DMS53 (cell line): ENCODE measurements around the gene PROX1.

Source experiments
- DNase-seq: peaks from one replicate; lab custom pipeline; 2025; lab: John Stamatoyannopoulos, UW

Gene PROX1

GRCh38 chr1:214022810-214023425, 35.1 kb downstream of the PROX1 start:
- no peak for DNase-seq

DNA sequence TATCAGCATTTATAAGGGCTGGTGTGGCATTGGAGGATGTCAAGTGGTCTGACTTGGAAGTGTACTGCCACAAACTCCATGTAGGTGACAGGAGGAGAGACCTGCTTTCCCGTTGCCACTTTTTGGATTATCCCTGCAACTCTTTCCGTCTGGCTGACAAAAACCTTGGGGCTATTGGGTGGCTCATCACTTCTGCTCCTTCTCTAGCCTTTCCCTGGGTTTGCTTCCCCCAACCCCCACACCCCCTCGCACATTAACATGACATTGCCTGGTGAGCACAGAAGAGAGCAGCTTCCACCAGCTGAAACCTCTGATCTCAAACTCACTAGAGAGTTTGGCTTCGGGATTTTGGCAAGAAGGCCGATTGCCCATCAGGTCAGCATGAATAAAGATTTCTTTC, 39.2 kb downstream of the PROX1 start:
- DNase-seq = no peak

DNA sequence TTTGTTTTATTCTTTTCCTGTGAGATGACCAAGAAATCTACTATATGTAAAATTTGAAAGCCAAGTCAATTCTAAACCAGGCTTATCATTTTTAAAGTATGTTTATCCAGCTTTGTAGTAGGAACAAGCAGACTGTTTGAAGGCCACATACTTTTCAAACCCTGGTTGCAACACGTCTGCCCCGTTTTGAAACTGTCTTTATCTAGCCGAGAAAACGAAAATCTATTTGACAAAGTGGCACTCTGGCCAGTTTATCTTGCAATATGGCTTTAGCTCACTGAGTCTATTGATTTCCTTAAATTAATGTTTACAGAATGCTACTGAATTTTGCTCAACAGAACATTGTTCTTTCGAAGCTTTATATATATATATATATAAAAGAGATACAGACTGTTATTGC, 39.7 kb downstream of the PROX1 start:
- no peak for DNase-seq

- no peak for DNase-seq
Observed at GRCh38 chr1:214028095-214028494, 40.3 kb downstream of the PROX1 start.

GRCh38 chr1:214028649-214029406, 41.1 kb downstream of the PROX1 start:
- DNase-seq = peak; percentile 63

DNA sequence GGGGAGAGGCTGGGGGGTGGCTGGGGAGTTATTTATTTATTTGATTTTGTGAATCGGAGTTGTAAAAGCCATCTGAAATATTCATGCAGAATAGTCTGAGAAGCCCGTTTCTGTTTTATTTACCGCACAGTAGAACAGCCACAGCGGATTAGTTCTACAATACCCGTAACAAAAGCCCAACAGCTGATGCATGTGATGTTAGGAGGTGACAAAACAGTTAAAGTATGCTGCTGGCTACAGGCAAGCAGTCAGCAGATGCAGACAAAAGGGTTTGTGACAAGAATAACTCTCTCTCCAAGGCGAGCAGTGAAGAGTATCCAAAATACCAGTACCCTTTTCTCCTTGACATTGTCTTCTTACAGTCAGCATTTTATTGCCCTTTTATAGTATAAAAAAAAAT, 42.0 kb downstream of the PROX1 start:
- no peak for DNase-seq

GRCh38 chr1:214031267-214031650, 43.5 kb downstream of the PROX1 start:
- no peak for DNase-seq

DNA sequence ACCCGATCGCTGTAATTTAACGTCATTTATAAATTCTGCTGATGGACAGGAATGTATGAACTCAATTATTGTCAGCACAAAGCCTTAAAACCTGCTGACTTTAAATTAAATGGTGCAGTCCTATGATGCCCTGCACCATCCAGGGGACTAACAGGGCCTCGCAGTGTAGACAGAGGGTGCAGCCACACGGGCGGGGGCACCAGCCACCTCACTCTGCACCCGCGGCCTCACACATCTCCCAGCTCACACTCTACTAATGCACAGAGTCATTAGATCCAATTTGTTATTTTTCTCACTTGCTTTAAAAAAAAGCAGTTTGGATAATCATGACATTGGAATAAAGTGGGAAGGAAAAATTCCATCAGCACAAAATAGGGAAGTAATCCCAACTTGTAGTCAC, 49.7 kb downstream of the PROX1 start:
- DNase-seq = no peak

- no peak for DNase-seq
Observed at GRCh38 chr1:214039394-214040018, 51.7 kb downstream of the PROX1 start.

DNA sequence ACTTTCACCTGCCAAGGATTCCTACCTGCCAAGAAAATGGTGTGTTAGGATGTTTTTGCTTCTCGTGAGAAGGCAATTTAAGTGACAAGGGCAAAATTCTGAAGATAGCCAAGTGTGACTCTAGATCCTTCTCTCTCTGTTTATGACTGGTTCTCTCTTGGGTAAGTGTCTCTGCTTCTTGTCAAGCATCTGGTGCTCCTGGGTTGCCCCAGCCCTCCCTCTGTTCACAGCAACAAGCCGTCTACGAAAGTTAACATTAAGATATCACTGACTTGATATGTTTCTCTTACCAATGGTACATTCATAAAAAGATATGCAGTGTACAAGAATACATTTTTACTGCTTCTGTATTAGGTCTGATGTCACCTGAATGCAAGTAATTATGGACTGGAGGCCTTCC, 55.4 kb downstream of the PROX1 start:
- DNase-seq = no peak

DNA sequence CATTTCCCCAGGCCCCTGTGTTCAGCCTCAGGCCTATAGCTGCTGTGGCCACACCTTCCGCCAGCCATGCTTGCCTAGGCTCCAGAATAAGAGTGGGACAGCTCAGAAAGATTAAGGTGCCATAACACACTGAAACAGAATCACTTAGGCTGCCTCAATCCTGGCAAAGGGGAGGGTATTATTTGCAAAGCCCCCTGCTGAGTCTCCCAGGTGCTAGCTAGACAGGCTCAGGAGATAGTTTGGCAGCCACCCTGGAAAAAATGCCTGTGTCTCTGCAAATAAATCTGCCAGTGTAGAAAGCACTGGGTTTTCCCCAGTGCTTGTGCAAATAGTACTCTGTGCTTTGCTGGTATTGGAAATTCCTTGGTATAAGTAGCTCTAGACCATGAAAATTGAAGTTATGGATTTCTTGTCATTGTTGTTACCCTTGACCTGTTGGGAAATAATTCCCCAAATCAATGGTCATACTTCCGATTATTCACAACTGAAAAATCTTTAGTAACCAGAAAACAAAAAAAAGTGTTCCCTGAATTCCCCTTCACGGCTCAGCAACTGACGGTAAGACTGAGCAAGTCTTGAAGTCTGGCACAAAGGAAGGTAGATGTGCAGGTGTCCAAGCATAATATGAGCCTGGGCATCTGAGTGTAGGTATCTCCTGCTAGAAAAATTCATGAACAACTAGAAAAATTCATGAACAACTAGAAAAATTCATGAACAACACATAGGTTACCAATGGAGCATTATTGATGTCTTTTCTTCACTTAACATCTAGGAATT, 56.9 kb downstream of the PROX1 start:
- DNase-seq = peak; percentile 55

GRCh38 chr1:214050513-214051401, 63.0 kb downstream of the PROX1 start:
- DNase-seq = no peak

- no peak for DNase-seq
Observed at GRCh38 chr1:214051786-214052185, 64.0 kb downstream of the PROX1 start.

- no peak for DNase-seq
Observed at GRCh38 chr1:214058076-214058475, 70.3 kb downstream of the PROX1 start.

DNA sequence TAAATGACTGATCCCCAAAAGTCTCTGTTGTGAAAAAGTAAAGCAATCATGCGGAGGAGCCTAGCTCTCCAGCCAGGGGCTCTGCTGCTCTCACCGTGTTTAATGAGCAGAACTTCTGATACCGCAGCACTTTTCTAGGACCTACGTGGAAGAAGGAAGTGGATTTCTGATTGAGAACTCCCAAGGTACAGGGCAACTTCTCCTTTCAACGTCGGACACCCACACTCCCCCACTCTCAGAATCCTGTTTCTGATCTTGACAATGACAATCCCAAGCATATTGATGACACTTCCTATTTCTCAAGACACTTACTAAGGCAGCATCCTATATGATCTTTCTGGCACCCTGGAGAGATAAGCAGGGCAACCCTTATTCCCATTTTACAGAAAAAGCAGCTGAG, 78.4 kb downstream of the PROX1 start:
- DNase-seq = no peak

- DNase-seq = no peak
Observed at GRCh38 chr1:214066936-214067335, 79.2 kb downstream of the PROX1 start.

DNA sequence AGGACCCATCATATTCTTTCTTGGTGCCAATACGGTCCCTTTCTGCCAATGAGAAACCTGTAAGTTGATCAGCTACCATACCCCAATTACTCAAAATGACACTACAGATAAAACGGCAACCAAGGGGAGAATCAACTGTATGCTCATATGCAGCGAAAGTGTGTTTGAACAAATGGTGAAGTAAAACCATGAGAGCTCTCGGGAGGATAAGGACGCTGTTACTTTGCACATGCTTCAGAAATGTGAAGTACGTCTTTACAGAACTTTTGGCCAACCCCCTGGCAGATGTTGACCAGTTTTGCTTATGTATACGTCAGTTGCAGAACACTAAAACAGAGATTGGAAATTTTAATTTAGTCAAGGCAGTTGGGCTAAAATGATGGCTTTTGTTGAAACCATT, 79.6 kb downstream of the PROX1 start:
- no peak for DNase-seq

GRCh38 chr1:214067853-214068703, 80.3 kb downstream of the PROX1 start:
- DNase-seq = no peak

DNA sequence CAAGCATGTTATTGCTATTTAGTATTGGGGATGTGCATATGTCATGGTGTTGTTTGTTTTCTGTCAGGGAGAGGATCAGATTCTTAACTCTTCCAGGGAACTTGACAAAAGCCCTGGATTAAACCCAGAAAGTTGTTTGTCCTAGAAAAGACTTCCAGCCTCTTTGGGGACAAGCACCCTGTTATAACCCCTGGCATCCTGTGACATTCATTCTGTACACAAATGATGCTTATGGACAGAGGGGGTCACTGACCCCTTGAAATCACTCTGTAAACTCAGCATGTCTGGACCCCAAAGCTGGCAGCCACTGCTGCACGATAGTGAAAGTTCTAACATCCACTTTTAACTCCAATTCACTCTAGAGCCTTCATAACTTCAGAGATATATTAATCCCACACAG, 81.2 kb downstream of the PROX1 start:
- no peak for DNase-seq

DNA sequence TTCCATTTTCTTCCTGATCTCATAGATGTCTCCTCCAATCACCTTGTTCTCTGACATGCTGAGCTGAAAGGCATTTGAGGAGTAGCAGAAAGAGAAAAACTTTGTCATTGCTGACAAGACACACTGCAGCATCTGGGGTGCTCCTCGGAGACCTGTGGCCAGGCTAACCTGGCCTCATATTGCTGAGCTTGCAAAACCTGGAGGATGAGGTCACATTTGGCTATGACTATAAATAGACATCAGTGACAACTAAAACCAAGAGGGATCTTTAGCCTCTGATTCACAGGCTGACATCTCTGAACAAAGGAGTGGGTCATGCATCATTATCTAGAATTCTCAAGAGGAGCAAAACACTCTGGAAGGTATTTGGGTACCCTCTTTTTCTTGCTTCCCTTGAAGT, 83.7 kb downstream of the PROX1 start:
- DNase-seq = peak; percentile 28
